Measurements from ENCODE around the gene GSN. TPM values are rescaled to one million over a fixed set of nuclear protein-coding genes. Genes with fewer than 3 reads are reported as not detected.

The GSN gene
- total and polyA plus RNA-seq, 2 of the 13 experiments (the other 11 are each of a cell fraction or from before 2014, with no cell fraction given), result 294 to 307 TPM

- no peak for TF ChIP-seq ZBTB8A (CRISPR knock-in tag; IDR thresholded peaks at IDR 0.05; ENCODE audit: borderline replicate concordance, low read depth)
- no peak for TF ChIP-seq RFXAP (CRISPR knock-in tag; IDR thresholded peaks at IDR 0.05; ENCODE audit: borderline replicate concordance)
- TF ChIP-seq, protein P1, sequence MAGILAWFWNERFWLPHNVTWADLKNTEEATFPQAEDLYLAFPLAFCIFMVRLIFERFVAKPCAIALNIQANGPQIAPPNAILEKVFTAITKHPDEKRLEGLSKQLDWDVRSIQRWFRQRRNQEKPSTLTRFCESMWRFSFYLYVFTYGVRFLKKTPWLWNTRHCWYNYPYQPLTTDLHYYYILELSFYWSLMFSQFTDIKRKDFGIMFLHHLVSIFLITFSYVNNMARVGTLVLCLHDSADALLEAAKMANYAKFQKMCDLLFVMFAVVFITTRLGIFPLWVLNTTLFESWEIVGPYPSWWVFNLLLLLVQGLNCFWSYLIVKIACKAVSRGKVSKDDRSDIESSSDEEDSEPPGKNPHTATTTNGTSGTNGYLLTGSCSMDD (CRISPR knock-in tag; IDR thresholded peaks at IDR 0.05), result no peak
- TF ChIP-seq ZFP1 (CRISPR knock-in tag; IDR thresholded peaks at IDR 0.05), result no peak
- no peak for TF ChIP-seq TBX3 (IDR thresholded peaks at IDR 0.05; ENCODE audit: borderline replicate concordance)
- no peak for TF ChIP-seq YEATS2 (CRISPR knock-in tag; IDR thresholded peaks at IDR 0.05; ENCODE audit: borderline replicate concordance)
- no peak for TF ChIP-seq ZNF263 (CRISPR knock-in tag; IDR thresholded peaks at IDR 0.05)
- TF ChIP-seq ZNF512B (CRISPR knock-in tag; IDR thresholded peaks at IDR 0.05; ENCODE audit: borderline replicate concordance), result no peak
- no peak for TF ChIP-seq ZNF800 (CRISPR knock-in tag; IDR thresholded peaks at IDR 0.05)
- no peak for TF ChIP-seq ZNF552 (CRISPR knock-in tag; IDR thresholded peaks at IDR 0.05; ENCODE audit: borderline replicate concordance)
- no peak for TF ChIP-seq NR2C2 (CRISPR knock-in tag; IDR thresholded peaks at IDR 0.05; ENCODE audit: borderline replicate concordance)
- no peak for TF ChIP-seq ZNF614 (CRISPR knock-in tag; IDR thresholded peaks at IDR 0.05; ENCODE audit: borderline replicate concordance)
- no peak for TF ChIP-seq ARID2 (CRISPR knock-in tag; IDR thresholded peaks at IDR 0.05; ENCODE audit: borderline replicate concordance)
- TF ChIP-seq NFIC (IDR thresholded peaks at IDR 0.05; ENCODE audit: low read length), result no peak
- TF ChIP-seq ZNF646 (CRISPR knock-in tag; IDR thresholded peaks at IDR 0.05), result no peak
- no peak for TF ChIP-seq NR2F2 (IDR thresholded peaks at IDR 0.05; ENCODE audit: borderline replicate concordance, low read depth)
Observed at GRCh38 chr9:121282277-121283079, 14.5 kb downstream of the GSN start (continued).

Measured in HepG2 (cell line).